Adipose tissue (tissue), 3 donors: ENCODE results near the gene KIF1A. TPM values are rescaled to one million over a fixed set of nuclear protein-coding genes. Genes with fewer than 3 reads are reported as not detected.

Experiments used
- H3K27ac ChIP-seq: one replicate; pipeline ENCODE4 v1.5.1; 2013; ENCODE audit warnings: low read depth, low read length
- WGBS, 3 donors: extraction: QIAGEN DNeasy Blood & Tissue Kit; methylation state at CpG; one replicate each; pipeline ENCODE4 v1.1.7; 2013; 5-methylcytosine and 5-hydroxymethylcytosine counted together
- polyA plus RNA-seq, 3 donors: library from polyadenylated mRNA; stranded (reverse); fragments of 200-250 nt; gene quantifications; one replicate each; pipeline ENCODE4 v1.2.3, GENCODE V29; 2013
- donor health status: healthy with polysubstance abuse.
- donor health status: Bipolar disorder and iron deficiency.
- donor health status: healthy.

The KIF1A gene
- polyA plus RNA-seq, 3 donors: 0.11 to 18.6 (median 0.18) TPM

GRCh38 chr2:240733803-240734495 is 86.1 kb downstream of the KIF1A start:
- H3K27ac ChIP-seq: no peak overlapping the region
- 70 to 83% (median 76%) methylated on average over 23 to 24 of the region's 24 CpGs for WGBS, 3 donors

GRCh38 chr2:240732911-240733622 is 87.0 kb downstream of the KIF1A start:
- 66 to 79% (median 78%) methylated on average over 9 to 10 of the region's 10 CpGs for WGBS, 3 donors
- no peak overlapping the region for H3K27ac ChIP-seq

GRCh38 chr2:240732184-240732583 is 87.8 kb downstream of the KIF1A start:
- 84 to 88% (median 87%) methylated on average over 5 of the region's 5 CpGs for whole genome bisulfite sequencing, 3 donors
- no peak overlapping the region for H3K27ac ChIP-seq

- no peak overlapping the region for H3K27ac ChIP-seq
- 23 to 67% (median 51%) methylated on average over 9 of the region's 9 CpGs for WGBS, 3 donors
These were observed 88.9 kb downstream of the KIF1A start for GRCh38 chr2:240731178-240731545.

GRCh38 chr2:240730501-240731177 is 89.4 kb downstream of the KIF1A start:
- WGBS, 3 donors: 68 to 85% (median 82%) methylated on average over 10 of the region's 10 CpGs

GRCh38 chr2:240728827-240729226 is 91.2 kb downstream of the KIF1A start:
- no peak overlapping the region for H3K27ac ChIP-seq
- 72 to 82% (median 79%) methylated on average over 7 of the region's 7 CpGs for WGBS, 3 donors

More at GRCh38 chr2:240730501-240731177, 89.4 kb downstream of the KIF1A start:
- H3K27ac ChIP-seq: no peak overlapping the region

- WGBS, 3 donors: 89 to 95% (median 91%) methylated on average over 10 of the region's 10 CpGs
- no peak overlapping the region for H3K27ac ChIP-seq
These were observed 91.7 kb downstream of the KIF1A start for GRCh38 chr2:240728361-240728760.

GRCh38 chr2:240727913-240728312 is 92.1 kb downstream of the KIF1A start:
- H3K27ac ChIP-seq: no peak overlapping the region
- WGBS, 3 donors: 89 to 95% (median 91%) methylated on average over 15 of the region's 15 CpGs

- H3K27ac ChIP-seq: no peak overlapping the region
- WGBS, 3 donors: 78 to 92% (median 82%) methylated on average over 14 of the region's 14 CpGs
These were observed 92.6 kb downstream of the KIF1A start for GRCh38 chr2:240727439-240727838.

GRCh38 chr2:240726876-240727275 is 93.1 kb downstream of the KIF1A start:
- H3K27ac ChIP-seq: no peak overlapping the region
- 82 to 89% (median 84%) methylated on average over 14 of the region's 14 CpGs for WGBS, 3 donors

GRCh38 chr2:240725671-240726070 is 94.3 kb downstream of the KIF1A start:
- no peak overlapping the region for H3K27ac ChIP-seq
- WGBS, 3 donors: 70 to 88% (median 74%) methylated on average over 7 of the region's 7 CpGs

GRCh38 chr2:240725266-240725665 is 94.8 kb downstream of the KIF1A start:
- WGBS, 3 donors: 88 to 92% (median 88%) methylated on average over 12 of the region's 12 CpGs

GRCh38 chr2:240724431-240724830 is 95.6 kb downstream of the KIF1A start:
- no peak overlapping the region for H3K27ac ChIP-seq
- WGBS, 3 donors: 90 to 98% (median 92%) methylated on average over 9 to 10 of the region's 10 CpGs

More at GRCh38 chr2:240725266-240725665, 94.8 kb downstream of the KIF1A start:
- H3K27ac ChIP-seq: no peak overlapping the region

- WGBS, 3 donors: 91 to 94% (median 91%) methylated on average over 9 of the region's 9 CpGs
- H3K27ac ChIP-seq: no peak overlapping the region
These were observed 96.2 kb downstream of the KIF1A start for GRCh38 chr2:240723851-240724250.

GRCh38 chr2:240722796-240723735 is 97.0 kb downstream of the KIF1A start:
- H3K27ac ChIP-seq: no peak overlapping the region
- WGBS, 3 donors: 81 to 92% (median 87%) methylated on average over 22 to 32 of the region's 32 CpGs

GRCh38 chr2:240722376-240722775 is 97.6 kb downstream of the KIF1A start:
- 88 to 92% (median 88%) methylated on average over 16 of the region's 16 CpGs for WGBS, 3 donors
- no peak overlapping the region for H3K27ac ChIP-seq

GRCh38 chr2:240721596-240722180 is 98.3 kb downstream of the KIF1A start:
- WGBS, 3 donors: 86 to 92% (median 88%) methylated on average over 20 of the region's 20 CpGs
- H3K27ac ChIP-seq: no peak overlapping the region
